ENCODE results near the gene GARNL3. TPM values are rescaled to one million over a fixed set of nuclear protein-coding genes. Genes with fewer than 3 reads are reported as not detected.

The GARNL3 gene
- total RNA-seq, 2 experiments from 2014 or later, result 16.1 to 17.2 TPM

DNA sequence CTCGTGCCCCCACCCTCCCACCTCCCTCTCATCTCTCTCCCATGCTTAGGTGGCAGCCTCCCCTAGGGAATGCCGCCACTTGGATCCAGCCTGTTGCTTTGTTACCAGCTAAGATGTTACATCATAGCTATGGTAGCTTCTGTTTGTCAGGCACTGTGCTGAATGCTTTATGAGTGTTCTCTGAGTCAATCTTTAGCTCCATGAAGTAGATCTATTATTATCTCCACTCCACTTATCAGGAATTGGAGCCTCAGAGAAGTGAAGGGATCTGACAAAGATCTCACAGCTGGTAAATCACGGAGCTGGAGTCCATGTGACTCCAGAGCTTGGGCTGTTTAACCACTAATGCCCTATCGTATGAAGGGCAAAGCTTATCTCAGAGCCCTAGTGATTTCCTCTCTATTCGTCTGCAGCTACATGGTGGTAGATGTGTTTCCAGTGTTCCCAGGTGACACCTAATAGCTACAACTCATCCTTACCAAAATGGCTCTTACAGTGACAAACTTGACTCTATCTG, 54.1 kb downstream of the GARNL3 start:
- H3K4me1 ChIP-seq (ENCODE audit: insufficient read depth, low read length, poor library complexity, severe bottlenecking), result peaks cover 6% of the 10 kb centered on the region
- no peak overlapping the region for H3K27ac ChIP-seq (ENCODE audit: low read depth, low read length, poor library complexity, severe bottlenecking)
- CTCF ChIA-PET (ENCODE audit: unreplicated experiment), result no interaction called here
- H3K36me3 ChIP-seq (ENCODE audit: insufficient read depth, low read length), result no peaks in the 10 kb centered on the region
- no peak overlapping the region for H2AFZ ChIP-seq (ENCODE audit: low read length)
- intact Hi-C loops (cut with micrococcal nuclease; ENCODE audit: unreplicated experiment), result no loop called here
- no peaks in the 10 kb centered on the region for H4K20me1 ChIP-seq (ENCODE audit: insufficient read depth, low read length)
- TF ChIP-seq, protein P1, sequence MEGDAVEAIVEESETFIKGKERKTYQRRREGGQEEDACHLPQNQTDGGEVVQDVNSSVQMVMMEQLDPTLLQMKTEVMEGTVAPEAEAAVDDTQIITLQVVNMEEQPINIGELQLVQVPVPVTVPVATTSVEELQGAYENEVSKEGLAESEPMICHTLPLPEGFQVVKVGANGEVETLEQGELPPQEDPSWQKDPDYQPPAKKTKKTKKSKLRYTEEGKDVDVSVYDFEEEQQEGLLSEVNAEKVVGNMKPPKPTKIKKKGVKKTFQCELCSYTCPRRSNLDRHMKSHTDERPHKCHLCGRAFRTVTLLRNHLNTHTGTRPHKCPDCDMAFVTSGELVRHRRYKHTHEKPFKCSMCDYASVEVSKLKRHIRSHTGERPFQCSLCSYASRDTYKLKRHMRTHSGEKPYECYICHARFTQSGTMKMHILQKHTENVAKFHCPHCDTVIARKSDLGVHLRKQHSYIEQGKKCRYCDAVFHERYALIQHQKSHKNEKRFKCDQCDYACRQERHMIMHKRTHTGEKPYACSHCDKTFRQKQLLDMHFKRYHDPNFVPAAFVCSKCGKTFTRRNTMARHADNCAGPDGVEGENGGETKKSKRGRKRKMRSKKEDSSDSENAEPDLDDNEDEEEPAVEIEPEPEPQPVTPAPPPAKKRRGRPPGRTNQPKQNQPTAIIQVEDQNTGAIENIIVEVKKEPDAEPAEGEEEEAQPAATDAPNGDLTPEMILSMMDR (conservative IDR thresholded peaks at IDR 0.05; ENCODE audit: low read length), result no peak
- TF ChIP-seq EZH2phosphoT487 (IDR thresholded peaks at IDR 0.05; ENCODE audit: borderline replicate concordance, low read depth, low read length), result no peak
- no TSS peak for BruUV-seq (replicated peaks)
- DNase-seq (ENCODE audit: low spot score), result no peak
- H3K4me2 ChIP-seq (ENCODE audit: low read length), result no peak overlapping the region
- H3K9me2 ChIP-seq (ENCODE audit: insufficient read depth, low read length), result no peaks in the 10 kb centered on the region
- POLR2A ChIA-PET, result interaction anchor here (1.6 kb wide), 1 partner anchor 41 kb away, joined by 4 read pairs; no protein-coding TSS in a partner anchor
- H3K79me2 ChIP-seq (ENCODE audit: insufficient read depth, low read depth, low read length), result no peaks in the 10 kb centered on the region
- H3K9me3 ChIP-seq (ENCODE audit: low read length), result no peaks in the 10 kb centered on the region
- H3K4me3 ChIP-seq (ENCODE audit: low read depth, low read length, poor library complexity, severe bottlenecking), result no peak overlapping the region

DNA sequence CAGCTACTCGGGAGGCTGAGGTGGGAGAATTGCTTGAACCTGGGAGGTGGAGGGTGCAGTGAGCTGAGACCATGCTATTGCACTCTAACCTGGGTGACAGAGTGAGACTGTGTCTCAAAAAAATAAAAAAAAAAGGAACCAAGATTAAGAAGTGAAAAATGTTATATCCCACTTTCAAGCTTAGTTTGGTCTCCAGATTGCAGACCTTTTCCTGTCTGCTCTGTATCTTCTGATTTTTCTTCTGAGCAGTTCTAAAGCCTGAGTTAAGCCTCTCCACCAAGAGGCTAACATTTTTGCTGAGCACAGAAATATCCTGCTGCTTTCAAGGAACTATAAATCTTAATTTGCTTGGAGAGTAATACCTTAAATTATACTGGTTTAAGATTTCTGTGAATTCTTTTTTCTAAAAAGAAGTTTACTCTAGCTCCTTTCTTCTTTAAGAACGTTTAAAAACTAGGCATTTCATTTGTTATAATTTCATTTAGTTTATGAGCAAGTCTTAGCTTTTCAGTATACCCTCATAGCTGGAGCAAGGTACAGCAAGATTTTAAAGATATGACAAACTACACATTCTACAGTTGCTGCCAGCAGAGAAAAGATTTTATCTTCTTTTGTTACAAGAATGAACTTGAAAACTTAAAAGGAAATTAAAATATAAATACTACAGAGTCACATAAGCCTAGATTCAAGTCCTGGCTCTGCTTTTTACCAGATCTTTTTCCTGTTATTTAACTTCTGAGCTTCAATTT, 55.0 kb downstream of the GARNL3 start:
- H3K9me2 ChIP-seq (ENCODE audit: insufficient read depth, low read length), result no peaks in the 10 kb centered on the region
- H3K36me3 ChIP-seq (ENCODE audit: insufficient read depth, low read length), result no peaks in the 10 kb centered on the region
- H3K27ac ChIP-seq (ENCODE audit: low read depth, low read length, poor library complexity, severe bottlenecking), result no peak overlapping the region
- BruUV-seq (replicated peaks), result no TSS peak
- peaks cover 6% of the 10 kb centered on the region for H3K4me1 ChIP-seq (ENCODE audit: insufficient read depth, low read length, poor library complexity, severe bottlenecking)
- H2AFZ ChIP-seq (ENCODE audit: low read length), result no peak overlapping the region
- no peak for TF ChIP-seq EZH2phosphoT487 (IDR thresholded peaks at IDR 0.05; ENCODE audit: borderline replicate concordance, low read depth, low read length)
- TF ChIP-seq, protein P1 (conservative IDR thresholded peaks at IDR 0.05; ENCODE audit: low read length), result no peak
- H4K20me1 ChIP-seq (ENCODE audit: insufficient read depth, low read length), result no peaks in the 10 kb centered on the region
- DNase-seq (ENCODE audit: low spot score), result peak; percentile 37
- ChIA-PET CTCF (ENCODE audit: unreplicated experiment) (no interaction called here), POLR2A (interaction anchor here (0.5 to 1.6 kb wide), 4 partner anchors 42 to 1452 kb away, joined by 3 to 4 read pairs (median 4); no protein-coding TSS in a partner anchor)
- intact Hi-C loops (cut with micrococcal nuclease; ENCODE audit: unreplicated experiment), result no loop called here
- H3K79me2 ChIP-seq (ENCODE audit: insufficient read depth, low read depth, low read length), result no peaks in the 10 kb centered on the region
- H3K4me2 ChIP-seq (ENCODE audit: low read length), result peak overlapping the region; percentile 17; the same call in 1 of the 2 replicates
- H3K4me3 ChIP-seq (ENCODE audit: low read depth, low read length, poor library complexity, severe bottlenecking), result no peak overlapping the region
- no peaks in the 10 kb centered on the region for H3K9me3 ChIP-seq (ENCODE audit: low read length)

DNA sequence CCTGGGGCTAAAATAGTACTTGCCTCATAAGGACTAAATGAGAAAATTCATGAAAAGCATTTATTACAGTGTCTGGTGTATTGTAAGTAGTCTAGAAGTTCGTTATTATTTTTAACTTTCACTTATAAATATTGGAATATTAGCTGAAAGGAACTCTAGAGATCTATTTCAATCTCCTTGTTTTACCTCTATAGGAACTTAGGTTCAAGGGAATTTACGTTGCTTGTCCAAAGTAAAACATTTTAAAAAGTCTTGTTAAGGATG, 55.5 kb downstream of the GARNL3 start:
- TF ChIP-seq, protein P1 (conservative IDR thresholded peaks at IDR 0.05; ENCODE audit: low read length), result no peak
- Histone ChIP-seq H2AFZ (ENCODE audit: low read length) (no peak overlapping the region), H4K20me1 (ENCODE audit: insufficient read depth, low read length) (no peaks in the 10 kb centered on the region), H3K4me3 (ENCODE audit: low read depth, low read length, poor library complexity, severe bottlenecking) (no peak overlapping the region), H3K79me2 (ENCODE audit: insufficient read depth, low read depth, low read length) (no peaks in the 10 kb centered on the region), H3K4me2 (ENCODE audit: low read length) (peak overlapping the region; percentile 7; the same call in 1 of the 2 replicates), H3K9me3 (ENCODE audit: low read length) (no peaks in the 10 kb centered on the region), H3K27ac (ENCODE audit: low read depth, low read length, poor library complexity, severe bottlenecking) (no peak overlapping the region), H3K9me2 (ENCODE audit: insufficient read depth, low read length) (no peaks in the 10 kb centered on the region), H3K36me3 (ENCODE audit: insufficient read depth, low read length) (no peaks in the 10 kb centered on the region), H3K4me1 (ENCODE audit: insufficient read depth, low read length, poor library complexity, severe bottlenecking) (peaks cover 6% of the 10 kb centered on the region)
- intact Hi-C loops (cut with micrococcal nuclease; ENCODE audit: unreplicated experiment), result no loop called here
- BruUV-seq (replicated peaks), result no TSS peak
- ChIA-PET POLR2A (interaction anchor here (0.5 to 0.7 kb wide), 2 partner anchors 273 to 1453 kb away, joined by 3 to 4 read pairs; no protein-coding TSS in a partner anchor), CTCF (ENCODE audit: unreplicated experiment) (no interaction called here)
- no peak for DNase-seq (ENCODE audit: low spot score)

Measured in OCI-LY7 (cell line).